GM21423 (cell line): ENCODE results near the gene NMNAT2.
A peak's percentile ranks its signal among the peaks of the same experiment; 100 is the strongest.
"Not testable (repeated sequence)": the region's sequence is repeated elsewhere in the genome, so short reads cannot be mapped to it uniquely, and the experiment has no call there.

ENCODE experiments used
- ATAC-seq: cut with Tn5 transposase; IDR thresholded peaks from one replicate; pipeline ENCODE4 v1.9.1; 2021; ENCODE audit warnings: mild to moderate bottlenecking, moderate library complexity; ENCODE audit not compliant: unreplicated experiment

Gene NMNAT2

DNA sequence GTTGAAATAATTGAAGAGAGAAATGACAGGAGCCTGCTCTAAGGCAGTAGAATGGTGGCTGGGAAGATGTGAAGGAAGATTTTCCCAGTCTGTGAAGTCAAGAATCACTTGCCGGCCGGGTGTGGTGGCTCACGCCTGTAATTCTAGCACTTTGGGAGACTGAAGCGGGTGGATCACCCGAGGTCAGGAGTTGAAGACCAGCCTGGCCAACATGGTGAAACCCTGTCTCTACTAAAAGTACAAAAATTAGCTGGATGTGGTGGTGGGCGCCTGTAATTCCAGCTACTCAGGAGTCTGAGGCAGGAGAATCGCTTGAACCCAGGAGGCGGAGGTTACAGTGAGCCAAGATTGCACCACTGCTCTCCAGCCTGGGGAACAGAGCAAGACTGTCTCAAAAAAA, 177.3 kb downstream of the NMNAT2 start:
- ATAC-seq: not testable (repeated sequence)

DNA sequence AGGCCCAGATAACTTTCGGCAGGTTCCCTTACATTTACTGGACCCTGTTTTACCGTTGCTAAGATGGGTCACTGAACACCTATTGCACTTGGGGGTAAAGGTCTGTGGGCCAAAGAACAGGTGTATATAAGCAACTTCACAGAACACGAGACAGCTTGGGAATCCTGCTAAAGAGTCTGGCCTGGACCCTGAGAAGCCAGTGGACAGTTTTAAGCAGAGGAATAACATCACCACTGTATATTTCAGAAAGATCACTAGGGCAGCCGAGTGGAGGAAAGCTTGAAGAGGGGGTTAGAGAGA, 177.7 kb downstream of the NMNAT2 start:
- no peak for ATAC-seq

- ATAC-seq: no peak
These were observed 178.2 kb downstream of the NMNAT2 start for GRCh38 chr1:183239793-183240525.

GRCh38 chr1:183239220-183239742, 178.9 kb downstream of the NMNAT2 start:
- ATAC-seq: no peak

GRCh38 chr1:183238071-183238470, 180.1 kb downstream of the NMNAT2 start:
- no peak for ATAC-seq

- ATAC-seq: no peak
These were observed 181.1 kb downstream of the NMNAT2 start for GRCh38 chr1:183237046-183237445.

- ATAC-seq: no peak
These were observed 181.9 kb downstream of the NMNAT2 start for GRCh38 chr1:183236158-183236725.

- no peak for ATAC-seq
These were observed 182.7 kb downstream of the NMNAT2 start for GRCh38 chr1:183235503-183235902.

DNA sequence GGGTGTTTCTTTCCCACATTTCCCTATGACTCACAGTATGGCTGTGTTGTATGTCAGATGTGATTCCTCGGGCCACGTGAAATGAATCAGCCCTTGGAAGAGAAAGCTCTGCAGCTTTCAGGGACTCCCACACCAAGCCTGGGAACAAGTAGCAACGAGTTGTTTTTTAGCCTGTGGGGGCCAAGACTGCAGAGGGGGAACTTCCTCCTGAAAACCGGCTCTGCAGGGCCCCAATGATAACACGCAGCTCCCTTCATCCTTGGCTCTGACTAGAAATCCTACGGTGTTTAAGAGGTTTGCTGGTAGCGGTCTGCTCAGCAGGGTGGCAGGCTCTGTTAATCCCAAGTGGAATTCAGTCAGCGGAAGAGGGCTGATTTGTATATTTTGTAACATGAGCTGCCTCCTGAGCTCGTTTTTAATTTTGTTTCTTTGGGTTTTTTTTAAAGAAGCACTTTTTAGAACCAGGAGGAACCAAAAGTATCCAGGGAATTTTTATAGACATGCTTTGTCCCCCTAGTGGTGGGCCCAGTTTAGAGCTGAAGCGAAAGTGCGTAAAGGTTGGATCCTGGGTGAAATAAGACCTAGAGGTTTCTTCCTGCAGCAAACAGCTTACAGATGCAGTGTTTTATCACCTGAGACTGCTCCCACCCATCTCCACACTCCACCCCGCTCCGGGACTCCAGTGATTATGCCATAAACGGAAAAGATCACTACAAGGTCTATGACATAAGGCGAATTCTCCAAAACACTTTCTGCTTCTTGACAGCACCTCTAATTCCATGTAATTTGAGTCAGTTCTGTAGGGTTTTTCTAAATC, 183.3 kb downstream of the NMNAT2 start:
- no peak for ATAC-seq

DNA sequence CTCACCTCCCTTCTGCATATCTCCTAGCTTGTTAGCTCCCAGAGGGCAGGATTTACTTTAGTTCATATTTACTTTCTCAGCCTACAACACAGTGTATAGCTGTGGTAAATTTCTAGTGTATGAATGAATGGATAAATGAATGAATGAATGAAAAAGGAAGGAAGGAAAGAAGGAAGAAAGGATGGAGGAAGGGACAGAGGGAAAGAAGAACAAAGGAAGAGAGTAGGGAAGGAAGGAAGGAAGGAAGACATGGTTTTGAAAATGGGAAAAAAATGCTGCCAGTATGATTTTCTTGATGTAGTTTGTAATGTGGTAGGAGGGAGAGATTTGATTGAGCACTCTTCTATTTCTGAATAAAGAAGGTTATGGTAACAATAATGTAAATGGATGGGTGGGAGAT, 185.1 kb downstream of the NMNAT2 start:
- no peak for ATAC-seq

- ATAC-seq: no peak
These were observed 186.6 kb downstream of the NMNAT2 start for GRCh38 chr1:183231545-183231944.

DNA sequence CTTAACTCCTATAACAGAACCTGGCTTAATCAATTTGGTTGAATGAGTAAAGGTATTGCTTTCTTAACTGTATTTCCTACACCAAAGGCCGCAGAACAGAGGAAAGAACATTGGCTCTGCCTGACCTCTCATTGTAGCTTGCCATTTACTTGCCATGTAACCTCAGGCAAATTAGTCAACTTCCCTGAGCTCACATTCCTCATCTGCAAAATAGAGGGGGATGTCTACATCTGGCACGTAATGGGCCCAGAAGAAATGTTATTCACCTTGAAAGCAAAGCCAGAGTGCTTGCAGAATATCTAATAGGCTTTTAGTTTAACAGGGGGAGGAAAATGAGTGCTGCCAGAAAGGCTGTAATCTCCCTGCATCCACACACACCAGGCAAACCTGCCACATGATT, 187.8 kb downstream of the NMNAT2 start:
- ATAC-seq: no peak

- ATAC-seq: no peak
These were observed 189.6 kb downstream of the NMNAT2 start for GRCh38 chr1:183228347-183229220.

GRCh38 chr1:183227422-183228346, 190.5 kb downstream of the NMNAT2 start:
- ATAC-seq: peak; percentile 57

DNA sequence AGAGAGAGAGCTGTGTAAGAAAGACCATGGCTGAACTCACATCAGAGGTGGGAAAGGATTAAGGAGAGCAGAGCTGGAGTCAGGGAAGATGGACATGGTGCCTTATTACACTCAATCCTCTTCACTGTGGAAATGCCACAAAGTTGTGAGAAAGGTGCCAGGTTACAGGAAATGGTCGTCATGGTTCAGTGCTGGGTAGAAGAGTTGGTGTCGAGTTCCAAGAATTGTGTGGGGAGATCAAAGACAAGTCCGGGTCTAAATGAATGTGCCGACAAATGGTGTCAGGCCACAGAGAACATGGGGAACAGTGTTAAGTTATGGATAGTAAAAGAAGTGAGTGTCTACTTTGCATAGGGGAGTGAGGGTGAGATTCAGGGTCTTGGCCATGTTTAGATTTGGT, 191.2 kb downstream of the NMNAT2 start:
- no peak for ATAC-seq

DNA sequence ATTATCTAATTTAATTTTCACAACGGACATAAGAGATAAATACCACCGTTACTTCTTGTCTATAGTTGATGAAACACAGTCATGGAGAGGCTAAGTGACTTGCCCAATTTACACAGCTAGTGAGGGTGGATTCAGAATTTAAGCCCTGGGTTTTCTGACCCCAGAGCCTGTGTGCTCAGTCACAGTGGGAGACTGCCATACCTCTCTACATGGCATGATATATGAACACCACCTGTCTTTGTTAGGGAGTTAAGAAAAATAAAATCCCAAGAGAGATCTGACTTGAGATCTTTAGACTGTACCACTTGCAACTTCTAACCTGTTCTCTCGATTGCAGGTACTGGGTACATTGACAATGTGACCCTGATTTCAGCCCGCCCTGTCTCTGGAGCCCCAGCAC, 191.8 kb downstream of the NMNAT2 start:
- ATAC-seq: no peak

DNA sequence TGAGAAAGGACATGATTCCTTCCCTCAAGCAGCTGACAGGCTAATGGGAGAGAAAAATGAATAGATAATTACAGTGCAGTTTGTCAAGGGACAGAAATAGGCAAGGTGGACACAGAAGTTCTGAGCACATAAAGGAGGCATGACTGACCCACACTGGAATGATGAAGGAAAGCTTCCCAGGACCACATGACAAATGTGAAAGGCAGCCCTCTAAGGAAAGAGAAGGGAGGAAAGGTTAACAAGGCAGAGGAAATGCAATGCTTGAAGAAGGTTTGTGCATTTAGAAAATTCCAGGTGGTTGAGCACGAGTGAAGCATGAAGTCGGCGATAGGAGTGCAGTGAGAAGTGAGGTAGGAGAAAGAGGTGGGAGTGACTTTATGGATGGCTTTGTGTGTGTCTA, 194.7 kb downstream of the NMNAT2 start:
- ATAC-seq: no peak

DNA sequence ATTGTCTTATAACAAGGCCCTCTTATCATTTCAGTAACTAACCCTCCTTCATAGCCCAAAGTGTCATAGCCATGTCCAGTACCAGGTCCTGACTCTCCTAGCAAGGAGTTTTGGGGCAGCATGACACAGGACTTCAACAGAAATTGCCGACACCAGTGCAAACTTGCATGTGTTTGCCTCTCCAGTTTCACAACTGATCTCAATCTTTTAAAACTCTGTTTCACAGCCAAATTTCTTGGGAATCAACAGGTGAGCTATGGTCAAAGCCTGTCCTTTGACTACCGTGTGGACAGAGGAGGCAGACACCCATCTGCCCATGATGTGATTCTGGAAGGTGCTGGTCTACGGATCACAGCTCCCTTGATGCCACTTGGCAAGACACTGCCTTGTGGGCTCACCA, 195.3 kb downstream of the NMNAT2 start:
- no peak for ATAC-seq

GRCh38 chr1:183219616-183220009, 198.6 kb downstream of the NMNAT2 start:
- no peak for ATAC-seq
